ENCODE data around the gene TMEM37. TPM values are rescaled to one million over a fixed set of nuclear protein-coding genes. Genes with fewer than 3 reads are reported as not detected.
"Not testable (repeated sequence)": the region's sequence is repeated elsewhere in the genome, so short reads cannot be mapped to it uniquely, and the experiment has no call there.

The TMEM37 gene
- total RNA-seq, result not detected in 2 replicates

GRCh38 chr2:119431155-119431975, at the start of gene TMEM37:
Gene TMEM37, plus strand, starts transcription at chr2:119431854. Its CDS starts 50 bp downstream, at chr2:119431904.
- intact Hi-C loops (cut with micrococcal nuclease), result no loop called here

GRCh38 chr2:119383410-119384140, 48.1 kb upstream of the TMEM37 start:
- intact Hi-C loops (cut with micrococcal nuclease), result no loop called here

GRCh38 chr2:119384971-119385370, 46.7 kb upstream of the TMEM37 start:
- intact Hi-C loops (cut with micrococcal nuclease), result no loop called here

GRCh38 chr2:119385466-119385865, 46.2 kb upstream of the TMEM37 start:
- intact Hi-C loops (cut with micrococcal nuclease), result no loop called here

- intact Hi-C loops (cut with micrococcal nuclease), result no loop called here
Measured at GRCh38 chr2:119387381-119388129, 44.1 kb upstream of the TMEM37 start.

- intact Hi-C loops (cut with micrococcal nuclease), result no loop called here
Measured at GRCh38 chr2:119389615-119390306, 41.9 kb upstream of the TMEM37 start.

GRCh38 chr2:119393971-119394748, 37.5 kb upstream of the TMEM37 start:
- intact Hi-C loops (cut with micrococcal nuclease), result no loop called here

- intact Hi-C loops (cut with micrococcal nuclease), result no loop called here
Measured at GRCh38 chr2:119397196-119397595, 34.5 kb upstream of the TMEM37 start.

- intact Hi-C loops (cut with micrococcal nuclease), result no loop called here
Measured at GRCh38 chr2:119402106-119402505, 29.5 kb upstream of the TMEM37 start.

- intact Hi-C loops (cut with micrococcal nuclease), result no loop called here
Measured at GRCh38 chr2:119402645-119403560, 28.8 kb upstream of the TMEM37 start.

GRCh38 chr2:119403618-119404017, 28.0 kb upstream of the TMEM37 start:
- intact Hi-C loops (cut with micrococcal nuclease), result not testable (repeated sequence)

- intact Hi-C loops (cut with micrococcal nuclease), result no loop called here
Measured at GRCh38 chr2:119405151-119405550, 26.5 kb upstream of the TMEM37 start.

- intact Hi-C loops (cut with micrococcal nuclease), result loop anchor here (1.0 kb wide), 1 partner anchor 69 kb away; no protein-coding TSS in a partner anchor
Measured at GRCh38 chr2:119407430-119408220, 24.0 kb upstream of the TMEM37 start.

GRCh38 chr2:119408221-119408619, 23.4 kb upstream of the TMEM37 start:
- intact Hi-C loops (cut with micrococcal nuclease), result no loop called here

GRCh38 chr2:119409506-119409905, 22.1 kb upstream of the TMEM37 start:
- intact Hi-C loops (cut with micrococcal nuclease), result no loop called here

GRCh38 chr2:119414894-119415293, 16.8 kb upstream of the TMEM37 start:
- intact Hi-C loops (cut with micrococcal nuclease), result no loop called here

- intact Hi-C loops (cut with micrococcal nuclease), result no loop called here
Measured at GRCh38 chr2:119415630-119416029, 16.0 kb upstream of the TMEM37 start.

GRCh38 chr2:119416299-119416923, 15.2 kb upstream of the TMEM37 start:
- intact Hi-C loops (cut with micrococcal nuclease), result no loop called here

Data from T-helper 2 cell treated with Interferon-gamma antibody and Interleukin-4, amounts not matched to agents 100 ng/mL and 5 ng/mL, for 36 hours (primary cell).